Measurements from ENCODE around the gene C10orf95. TPM values are rescaled to one million over a fixed set of nuclear protein-coding genes. Genes with fewer than 3 reads are reported as not detected.

C10orf95 gene
- total RNA-seq, 1 donor from 2014 or later, result 0.20 TPM

GRCh38 chr10:102407425-102408130, 43.8 kb downstream of the C10orf95 start:
- TF ChIP-seq EZH2 (IDR thresholded peaks at IDR 0.05; ENCODE audit: insufficient read depth, low read length), result no peak
- no peak for TF ChIP-seq CTCF (IDR thresholded peaks at IDR 0.05; ENCODE audit: insufficient read depth, low read depth, low read length)
- Histone ChIP-seq H3K27ac (ENCODE audit: low read depth, low read length) (no peak overlapping the region), H3K9me3 (ENCODE audit: insufficient read depth, low read depth, low read length) (no peaks in the 10 kb centered on the region), H3K27me3 (ENCODE audit: insufficient read depth, low read length) (peaks cover 20% of the 10 kb centered on the region), H2AFZ (ENCODE audit: low read depth, low read length) (no peak overlapping the region), H3K9ac (ENCODE audit: low read length) (no peak overlapping the region), H3K36me3 (ENCODE audit: insufficient read depth, low read length) (no peaks in the 10 kb centered on the region), H3K4me3 (ENCODE audit: insufficient read depth, low read depth, low read length) (no peak overlapping the region), H3K4me2 (ENCODE audit: low read length) (no peak overlapping the region), H3K79me2 (ENCODE audit: insufficient read depth, low read length) (no peaks in the 10 kb centered on the region), H3K4me1 (ENCODE audit: insufficient read depth, low read length) (peaks cover 3% of the 10 kb centered on the region), H4K20me1 (ENCODE audit: insufficient read depth, low read length) (peaks cover 14% of the 10 kb centered on the region)
- Mint-ChIP-seq H3K27ac (ENCODE audit: unreplicated experiment) (no peak overlapping the region), H3K36me3 (ENCODE audit: low read depth, unreplicated experiment) (peaks cover 2% of the 10 kb centered on the region), H3K4me3 (ENCODE audit: unreplicated experiment) (peak overlapping the region; percentile 76), H3K27me3 (ENCODE audit: low read depth, unreplicated experiment) (peaks cover 20% of the 10 kb centered on the region), H3K4me1 (ENCODE audit: low read depth, unreplicated experiment) (peaks cover 7% of the 10 kb centered on the region), H3K9me3 (ENCODE audit: unreplicated experiment) (no peaks in the 10 kb centered on the region)
- no peak for DNase-seq (ENCODE audit: low read depth)
- no peak for FAIRE-seq

- no peak for FAIRE-seq
- peaks cover 14% of the 10 kb centered on the region for H4K20me1 ChIP-seq (ENCODE audit: insufficient read depth, low read length)
- H3K4me1 Mint-ChIP-seq (ENCODE audit: low read depth, unreplicated experiment), result peaks cover 15% of the 10 kb centered on the region
- peak overlapping the region; percentile 76 for H3K4me3 Mint-ChIP-seq (ENCODE audit: unreplicated experiment)
- no peaks in the 10 kb centered on the region for H3K79me2 ChIP-seq (ENCODE audit: insufficient read depth, low read length)
- H3K9ac ChIP-seq (ENCODE audit: low read length), result no peak overlapping the region
- H3K27ac ChIP-seq (ENCODE audit: low read depth, low read length), result no peak overlapping the region
- no peaks in the 10 kb centered on the region for H3K36me3 ChIP-seq (ENCODE audit: insufficient read depth, low read length)
- no peak overlapping the region for H3K4me2 ChIP-seq (ENCODE audit: low read length)
- no peak for TF ChIP-seq EZH2 (IDR thresholded peaks at IDR 0.05; ENCODE audit: insufficient read depth, low read length)
- DNase-seq (ENCODE audit: low read depth), result no peak
- H3K4me3 ChIP-seq (ENCODE audit: insufficient read depth, low read depth, low read length), result no peak overlapping the region
- H3K27me3 ChIP-seq (ENCODE audit: insufficient read depth, low read length), result peaks cover 16% of the 10 kb centered on the region
- no peaks in the 10 kb centered on the region for H3K9me3 ChIP-seq (ENCODE audit: insufficient read depth, low read depth, low read length)
- peaks cover 15% of the 10 kb centered on the region for H3K27me3 Mint-ChIP-seq (ENCODE audit: low read depth, unreplicated experiment)
- H3K27ac Mint-ChIP-seq (ENCODE audit: unreplicated experiment), result no peak overlapping the region
- H3K4me1 ChIP-seq (ENCODE audit: insufficient read depth, low read length), result peaks cover 6% of the 10 kb centered on the region
- no peak overlapping the region for H2AFZ ChIP-seq (ENCODE audit: low read depth, low read length)
- no peaks in the 10 kb centered on the region for H3K9me3 Mint-ChIP-seq (ENCODE audit: unreplicated experiment)
- H3K36me3 Mint-ChIP-seq (ENCODE audit: low read depth, unreplicated experiment), result peaks cover 4% of the 10 kb centered on the region
These were observed 44.5 kb downstream of the C10orf95 start for GRCh38 chr10:102406815-102407214.

- Mint-ChIP-seq H3K4me1 (ENCODE audit: low read depth, unreplicated experiment) (peaks cover 17% of the 10 kb centered on the region), H3K4me3 (ENCODE audit: unreplicated experiment) (no peak overlapping the region), H3K36me3 (ENCODE audit: low read depth, unreplicated experiment) (peaks cover 4% of the 10 kb centered on the region), H3K27ac (ENCODE audit: unreplicated experiment) (no peak overlapping the region), H3K9me3 (ENCODE audit: unreplicated experiment) (no peaks in the 10 kb centered on the region), H3K27me3 (ENCODE audit: low read depth, unreplicated experiment) (peaks cover 10% of the 10 kb centered on the region)
- DNase-seq (ENCODE audit: low read depth) (no peak), FAIRE-seq (no peak)
- H3K9ac ChIP-seq (ENCODE audit: low read length), result no peak overlapping the region
- H3K79me2 ChIP-seq (ENCODE audit: insufficient read depth, low read length), result no peaks in the 10 kb centered on the region
- TF ChIP-seq CTCF (IDR thresholded peaks at IDR 0.05; ENCODE audit: insufficient read depth, low read depth, low read length) (no peak), EZH2 (IDR thresholded peaks at IDR 0.05; ENCODE audit: insufficient read depth, low read length) (no peak)
- H3K27ac ChIP-seq (ENCODE audit: low read depth, low read length), result no peak overlapping the region
- H2AFZ ChIP-seq (ENCODE audit: low read depth, low read length), result no peak overlapping the region
- H3K27me3 ChIP-seq (ENCODE audit: insufficient read depth, low read length), result peaks cover 9% of the 10 kb centered on the region
- H3K9me3 ChIP-seq (ENCODE audit: insufficient read depth, low read depth, low read length), result no peaks in the 10 kb centered on the region
- peaks cover 21% of the 10 kb centered on the region for H4K20me1 ChIP-seq (ENCODE audit: insufficient read depth, low read length)
- no peak overlapping the region for H3K4me2 ChIP-seq (ENCODE audit: low read length)
- peaks cover 12% of the 10 kb centered on the region for H3K4me1 ChIP-seq (ENCODE audit: insufficient read depth, low read length)
- H3K4me3 ChIP-seq (ENCODE audit: insufficient read depth, low read depth, low read length), result no peak overlapping the region
- no peaks in the 10 kb centered on the region for H3K36me3 ChIP-seq (ENCODE audit: insufficient read depth, low read length)
These were observed 45.7 kb downstream of the C10orf95 start for GRCh38 chr10:102405632-102406031.
